Activated CD4-positive, alpha-beta T cell treated with anti-CD3 and anti-CD28 coated beads for 4 hours (primary cell): ENCODE results near the gene PAQR9.

Source experiments
- DNase-seq, 2 donors: peaks; one replicate each; pipeline ENCODE4 v3.0.0-alpha.2; 2020

Gene PAQR9

DNA sequence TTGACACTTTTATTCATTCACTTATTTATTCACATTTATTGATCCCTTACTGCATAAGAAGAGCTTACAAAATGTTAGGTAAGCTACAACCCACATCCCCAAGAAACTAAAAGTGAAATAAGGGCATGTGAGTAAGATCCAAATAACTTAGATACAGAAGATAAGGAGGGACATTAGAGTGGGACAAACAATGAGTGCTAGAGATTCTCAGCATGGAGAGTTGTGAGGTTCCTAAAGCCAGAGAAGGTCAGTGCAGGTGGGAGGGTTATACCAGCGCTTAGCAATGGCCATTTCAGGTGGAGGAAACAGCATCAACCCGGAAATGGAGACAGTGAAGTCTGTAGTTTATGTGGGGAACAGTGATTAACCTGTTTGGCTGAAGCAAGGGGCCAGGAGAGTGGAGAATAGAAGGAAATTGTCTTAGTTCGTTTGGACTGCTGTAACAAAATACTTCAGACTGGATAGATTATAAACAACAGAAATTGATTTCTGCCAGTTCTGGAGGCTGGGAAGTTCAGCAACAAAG, 49.1 kb downstream of the PAQR9 start:
- DNase-seq: no peak

DNA sequence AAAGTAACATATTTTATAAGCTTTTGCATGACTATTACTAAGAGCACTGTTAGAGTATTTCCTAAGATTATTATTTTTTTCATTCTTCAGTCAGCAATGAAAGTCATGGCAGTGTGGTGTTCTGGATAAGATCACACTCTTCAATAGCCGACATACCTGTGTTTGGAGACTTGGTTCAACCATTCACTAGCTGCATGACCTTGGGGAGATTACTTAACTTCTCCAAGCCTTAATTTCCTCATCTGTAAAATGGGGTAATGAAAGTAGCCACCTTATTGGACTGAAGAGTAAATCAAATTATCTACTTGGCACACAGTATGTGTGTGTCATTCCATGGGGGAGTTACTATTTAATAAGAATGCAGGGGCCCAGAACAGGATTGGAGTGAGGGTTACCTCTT, 50.0 kb downstream of the PAQR9 start:
- no peak for DNase-seq

DNA sequence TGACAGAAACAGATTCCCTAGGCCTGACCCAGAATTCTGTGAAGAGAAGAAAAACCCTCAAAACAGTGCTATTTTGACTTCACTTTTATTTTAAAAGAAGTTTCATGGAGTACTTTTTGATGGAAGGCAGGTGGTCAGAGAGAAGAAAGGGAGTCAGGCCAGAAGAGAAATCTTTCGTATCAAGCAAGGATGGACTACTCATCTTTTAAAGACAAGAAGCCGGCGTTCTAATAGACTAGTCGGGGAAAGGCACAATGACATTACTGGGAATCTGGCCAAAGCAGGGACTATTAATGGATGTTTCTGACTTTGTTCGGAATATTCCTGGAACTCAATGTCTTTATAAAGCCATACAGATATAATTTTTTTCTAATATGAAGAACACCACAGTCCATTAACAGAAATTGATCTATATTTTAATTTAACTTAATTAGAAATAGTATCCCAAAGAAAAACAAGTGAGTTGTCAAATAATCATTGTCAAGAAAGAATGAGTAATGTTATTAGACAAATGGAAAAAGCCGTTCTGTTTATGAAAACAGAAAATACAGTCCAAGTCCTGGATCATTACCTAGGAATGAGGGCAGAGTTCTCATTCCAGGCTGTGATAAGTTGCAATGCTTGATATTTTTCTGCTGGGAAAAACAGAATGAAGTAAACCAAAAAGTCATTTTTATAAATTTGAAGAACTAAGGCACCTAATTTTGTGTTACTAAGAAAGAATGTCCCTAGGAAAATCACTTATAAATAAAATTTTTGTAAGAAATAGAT, 50.9 kb downstream of the PAQR9 start:
- DNase-seq: no peak
